B cell (primary cell): Measurements from ENCODE around the gene FTCD. TPM values are rescaled to one million over a fixed set of nuclear protein-coding genes. Genes with fewer than 3 reads are reported as not detected.

Experiments
- ATAC-seq: fragments of 200-7000 bp; cut with Tn5 transposase; one replicate; pipeline ENCODE4 v1.10.0; 2021; ENCODE audit warnings: low read depth, mild to moderate bottlenecking, moderate number of reproducible peaks, moderate library complexity
- CTCF ChIA-PET: fragments of 350-600 bp; sonication (Branson Sonifier 250); formaldehyde crosslinking; loops from one replicate; lab custom pipeline; 2021; ENCODE audit warnings: antibody characterized with exemption, inconsistent platforms; lab: Charles Lee
- POLR2A ChIA-PET: fragments of 350-600 bp; sonication (Branson Sonifier 250); formaldehyde crosslinking; loops from one replicate; lab custom pipeline; 2021; ENCODE audit warnings: antibody characterized with exemption; lab: Charles Lee
- DNase-seq: peaks from one replicate; pipeline ENCODE4 v3.0.0; 2013
- H2AFZ ChIP-seq: 2 replicates; pipeline ENCODE4 v1.6.1; 2012; ENCODE audit warnings: mild to moderate bottlenecking, low read depth, low read length; ENCODE audit not compliant: insufficient read depth, poor library complexity, severe bottlenecking
- H3K27ac ChIP-seq, 2 donors: 1 replicate in 1 of 2; 2 replicates in 1 of 2; pipeline ENCODE4 v1.5.1; 2012 to 2013; ENCODE audit warnings: low read length in 2 of 2, mild to moderate bottlenecking in 2 of 2, moderate library complexity in 1 of 2
- H3K27me3 ChIP-seq, 4 experiments: fragments of 200-600 bp in 1 of 4; sonication (generic) in 1 of 4; replicated peaks in 1 of 4; 1 replicate in 2 of 4; 2 replicates in 2 of 4; pipeline versions ENCODE4 v1.6.1 to v1.7.0; 2013 to 2016; ENCODE audit warnings: low read length in 3 of 4, mild to moderate bottlenecking in 2 of 4, mixed read lengths in 1 of 4, moderate library complexity in 1 of 4; ENCODE audit not compliant: insufficient read depth in 4 of 4, control insufficient read depth in 3 of 4; ENCODE audit errors: control extremely low read depth in 1 of 4
- H3K36me3 ChIP-seq, 2 experiments: replicated peaks in 1 of 2; 1 replicate in 1 of 2; 2 replicates in 1 of 2; pipeline versions ENCODE4 v1.6.1 to v1.7.1; 2013; ENCODE audit warnings: low read length in 1 of 2; ENCODE audit not compliant: insufficient read depth in 2 of 2, control insufficient read depth in 1 of 2; ENCODE audit errors: control extremely low read depth in 1 of 2, extremely low read depth in 1 of 2
- H3K4me1 ChIP-seq, 2 donors: fragments of 200-600 bp in 1 of 2; sonication (generic) in 1 of 2; 1 replicate in 1 of 2; 2 replicates in 1 of 2; pipeline versions ENCODE4 v1.5.1 to v1.6.1; 2013 to 2017; ENCODE audit warnings: low read length in 2 of 2; ENCODE audit not compliant: control insufficient read depth in 2 of 2, insufficient read depth in 2 of 2
- H3K4me2 ChIP-seq: replicated peaks from 2 replicates; pipeline ENCODE3; 2012; ENCODE audit warnings: mild to moderate bottlenecking, low read depth, low read length; ENCODE audit not compliant: poor library complexity, severe bottlenecking
- H3K4me3 ChIP-seq, 5 experiments: fragments of 200-600 bp in 1 of 5; sonication (generic) in 1 of 5; 1 replicate in 3 of 5; 2 replicates in 2 of 5; pipeline versions ENCODE4 v1.5.1 to v1.7.0; 2011 to 2016; ENCODE audit warnings: low read length in 4 of 5, mild to moderate bottlenecking in 4 of 5, low read depth in 2 of 5, control low read depth in 1 of 5, moderate library complexity in 1 of 5; ENCODE audit not compliant: insufficient read depth in 1 of 5; ENCODE audit errors: control extremely low read depth in 1 of 5, extremely low read depth in 1 of 5
- H3K79me2 ChIP-seq: fragments of 200-600 bp; sonication (generic); one replicate; pipeline ENCODE4 v1.6.0; 2016; ENCODE audit warnings: low read length; ENCODE audit not compliant: control insufficient read depth, insufficient read depth
- H3K9ac ChIP-seq: fragments of 200-600 bp; sonication (generic); 2 replicates; pipeline ENCODE4 v1.6.1; 2017; ENCODE audit warnings: mild to moderate bottlenecking, low read length, moderate library complexity
- H3K9me3 ChIP-seq, 3 donors: one replicate each; pipeline versions ENCODE4 v1.6.1 to v1.7.1; 2013; ENCODE audit warnings: low read length in 2 of 3; ENCODE audit not compliant: control insufficient read depth in 2 of 3, insufficient read depth in 1 of 3; ENCODE audit errors: control extremely low read depth in 1 of 3
- H4K20me1 ChIP-seq: 2 replicates; pipeline ENCODE4 v1.6.0; 2012; ENCODE audit warnings: mild to moderate bottlenecking, low read length; ENCODE audit not compliant: insufficient read depth, control insufficient read depth, poor library complexity, severe bottlenecking
- H3K27ac Mint-ChIP-seq: one replicate; pipeline ENCODE4 v1.8.0; 2021; ENCODE audit warnings: mixed read lengths
- H3K27me3 Mint-ChIP-seq: one replicate; pipeline ENCODE4 v1.8.0; 2021; ENCODE audit warnings: mixed read lengths
- H3K4me1 Mint-ChIP-seq: one replicate; pipeline ENCODE4 v1.8.0; 2021; ENCODE audit warnings: mixed read lengths
- H3K4me3 Mint-ChIP-seq: one replicate; pipeline ENCODE4 v1.8.0; 2021; ENCODE audit warnings: mixed read lengths
- H3K9me3 Mint-ChIP-seq: one replicate; pipeline ENCODE4 v1.8.0; 2022; ENCODE audit warnings: mixed read lengths; ENCODE audit not compliant: insufficient read depth
- EZH2 ChIP-seq: IDR thresholded peaks from 2 replicates; pipeline ENCODE4 v1.6.1; 2012; ENCODE audit warnings: borderline replicate concordance, low read depth, mild to moderate bottlenecking, moderate library complexity, low read length; ENCODE audit not compliant: insufficient read depth, poor library complexity, severe bottlenecking
- WGBS: methylation state at CpG from one replicate; pipeline ENCODE4 v1.1.5; 2013; ENCODE audit warnings: missing lambda C conversion rate; ENCODE audit not compliant: insufficient coverage; 5-methylcytosine and 5-hydroxymethylcytosine counted together
- intact Hi-C: fragments of 100-400 bp; cut with micrococcal nuclease; formaldehyde crosslinking; loops from one replicate; pipeline ENCODE4 v1.10.0; 2022
- polyA plus RNA-seq: library from polyadenylated mRNA; depleted of rRNA; stranded (reverse); fragments of >200 nt; gene quantifications from 2 replicates; pipeline ENCODE4 v1.2.3, GENCODE V29; 2012
- total RNA-seq, 2 donors: library from RNA; stranded (reverse); fragments of 120-200 nt in 1 of 2; gene quantifications; 1 replicate in 1 of 2; 2 replicates in 1 of 2; pipeline versions ENCODE4 v1.2.3 to v1.2.4, GENCODE V29; 2013 to 2022
- TF ChIP-seq, protein P1 (sequence below): fragments of 200-600 bp; IDR thresholded peaks from one replicate; pipeline ENCODE4 v1.8.0; 2022; ENCODE audit warnings: antibody characterized with exemption, mild to moderate bottlenecking

FTCD gene
- total and polyA plus RNA-seq, 2 donors (not counting 1 experiment from before 2014, with no cell fraction given), result 0.22 to 0.39 TPM

DNA sequence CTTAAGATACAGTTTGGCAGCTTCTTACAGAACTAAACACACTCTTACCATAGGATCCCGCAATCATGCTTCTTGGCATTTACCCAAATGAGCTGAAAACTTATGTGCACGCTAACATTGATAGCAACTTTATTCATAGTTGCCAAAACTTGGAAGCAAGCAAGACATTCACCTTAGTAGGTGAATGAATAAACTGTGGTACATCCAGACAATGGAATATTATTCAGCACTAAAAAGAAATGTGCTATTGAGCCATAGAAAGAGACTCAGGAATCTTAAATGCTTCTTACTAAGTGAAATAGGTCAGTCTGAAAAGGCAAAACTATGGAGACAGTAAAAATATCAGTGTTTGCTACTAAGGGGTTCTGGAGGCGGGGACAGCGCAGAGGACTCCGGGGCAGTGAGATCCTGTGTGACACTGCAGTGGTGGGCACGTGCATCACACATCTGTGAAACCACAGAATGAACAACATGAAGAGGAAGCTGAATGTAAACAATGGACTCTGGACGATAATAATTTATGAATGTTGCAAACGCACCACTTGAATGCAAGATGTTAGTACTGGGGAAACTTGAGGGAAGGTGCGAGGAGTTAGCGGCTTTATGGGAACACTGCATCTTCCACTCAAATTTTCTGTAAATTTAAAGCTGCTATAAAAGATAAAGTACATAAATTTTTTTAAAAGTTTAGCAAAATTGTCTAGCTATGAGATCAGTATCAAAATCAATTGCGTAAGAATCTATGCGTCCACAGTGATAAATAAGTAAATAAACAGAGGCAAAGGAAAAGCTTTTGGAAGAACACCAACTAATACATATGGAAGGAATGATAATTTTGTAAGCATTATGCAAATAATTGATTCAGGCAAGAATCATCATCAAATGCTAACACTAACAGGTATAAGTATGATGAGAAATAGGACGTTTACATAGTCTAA, 44.3 kb upstream of the FTCD start:
- CTCF ChIA-PET, result no interaction called here
- Histone ChIP-seq H3K79me2 (no peaks in the 10 kb centered on the region), H3K27me3 (no peaks in the 10 kb centered on the region), H2AFZ (no peak overlapping the region), H3K4me1 (no peaks in the 10 kb centered on the region), H3K4me3 (no peak overlapping the region), H4K20me1 (no peaks in the 10 kb centered on the region), H3K36me3 (peaks cover 0 to 10% of the 10 kb centered on the region in 2 experiments), H3K4me2 (no peak overlapping the region), H3K9ac (no peak overlapping the region), H3K27ac (no peak overlapping the region), H3K9me3 (no peaks in the 10 kb centered on the region)
- no peak for TF ChIP-seq EZH2
- TF ChIP-seq, protein P1, sequence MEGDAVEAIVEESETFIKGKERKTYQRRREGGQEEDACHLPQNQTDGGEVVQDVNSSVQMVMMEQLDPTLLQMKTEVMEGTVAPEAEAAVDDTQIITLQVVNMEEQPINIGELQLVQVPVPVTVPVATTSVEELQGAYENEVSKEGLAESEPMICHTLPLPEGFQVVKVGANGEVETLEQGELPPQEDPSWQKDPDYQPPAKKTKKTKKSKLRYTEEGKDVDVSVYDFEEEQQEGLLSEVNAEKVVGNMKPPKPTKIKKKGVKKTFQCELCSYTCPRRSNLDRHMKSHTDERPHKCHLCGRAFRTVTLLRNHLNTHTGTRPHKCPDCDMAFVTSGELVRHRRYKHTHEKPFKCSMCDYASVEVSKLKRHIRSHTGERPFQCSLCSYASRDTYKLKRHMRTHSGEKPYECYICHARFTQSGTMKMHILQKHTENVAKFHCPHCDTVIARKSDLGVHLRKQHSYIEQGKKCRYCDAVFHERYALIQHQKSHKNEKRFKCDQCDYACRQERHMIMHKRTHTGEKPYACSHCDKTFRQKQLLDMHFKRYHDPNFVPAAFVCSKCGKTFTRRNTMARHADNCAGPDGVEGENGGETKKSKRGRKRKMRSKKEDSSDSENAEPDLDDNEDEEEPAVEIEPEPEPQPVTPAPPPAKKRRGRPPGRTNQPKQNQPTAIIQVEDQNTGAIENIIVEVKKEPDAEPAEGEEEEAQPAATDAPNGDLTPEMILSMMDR, result no peak
- DNase-seq (no peak), ATAC-seq (no peak)
- no peak overlapping the region for H3K27ac Mint-ChIP-seq
- intact Hi-C loops, result no loop called here
- WGBS, result 88% methylated on average over 6 of the region's 13 CpGs
- no peaks in the 10 kb centered on the region for H3K9me3 Mint-ChIP-seq
- no peaks in the 10 kb centered on the region for H3K4me1 Mint-ChIP-seq
- no peaks in the 10 kb centered on the region for H3K27me3 Mint-ChIP-seq
- H3K4me3 Mint-ChIP-seq, result no peak overlapping the region
- POLR2A ChIA-PET, result no interaction called here

DNA sequence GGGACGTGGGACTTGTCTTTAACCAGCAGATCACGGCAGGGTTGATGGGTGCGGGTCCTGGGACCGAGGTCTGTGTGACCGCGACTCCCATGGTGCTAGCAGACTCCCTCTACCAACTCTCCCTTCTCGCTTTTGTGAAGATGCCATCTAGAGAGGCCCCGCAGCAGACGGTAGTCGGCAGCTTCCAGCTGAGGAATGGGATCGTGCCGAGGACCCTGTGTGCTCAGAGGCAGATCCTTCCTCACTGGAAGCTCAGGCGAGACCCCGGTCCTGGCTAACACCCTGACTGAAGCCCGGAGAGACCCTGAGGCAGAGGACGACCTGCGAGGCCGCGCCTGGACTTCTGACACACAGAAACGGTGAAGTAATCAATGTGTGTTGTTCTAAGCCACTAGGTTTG, 41.4 kb upstream of the FTCD start:
- no peak for DNase-seq
- no peak overlapping the region for H3K4me3 ChIP-seq
- no peaks in the 10 kb centered on the region for H3K9me3 ChIP-seq
- ChIA-PET CTCF (no interaction called here), POLR2A (no interaction called here)
- Mint-ChIP-seq H3K9me3 (no peaks in the 10 kb centered on the region), H3K27me3 (no peaks in the 10 kb centered on the region), H3K27ac (no peak overlapping the region), H3K4me3 (no peak overlapping the region), H3K4me1 (no peaks in the 10 kb centered on the region)
- no peak for TF ChIP-seq EZH2
- TF ChIP-seq, protein P1, result no peak
- H3K79me2 ChIP-seq, result no peaks in the 10 kb centered on the region
- intact Hi-C loops, result no loop called here
- H3K4me2 ChIP-seq, result no peak overlapping the region
- no peak overlapping the region for H3K9ac ChIP-seq
- no peaks in the 10 kb centered on the region for H4K20me1 ChIP-seq
- no peaks in the 10 kb centered on the region for H3K27me3 ChIP-seq
- peaks cover 0 to 18% of the 10 kb centered on the region in 2 experiments for H3K36me3 ChIP-seq
- ATAC-seq, result no peak
- 95% methylated on average over 15 of the region's 20 CpGs for WGBS
- no peak overlapping the region for H2AFZ ChIP-seq
- no peaks in the 10 kb centered on the region for H3K4me1 ChIP-seq
- no peak overlapping the region for H3K27ac ChIP-seq
